ENCODE measurements around the gene GPC2.

The GPC2 gene

DNA sequence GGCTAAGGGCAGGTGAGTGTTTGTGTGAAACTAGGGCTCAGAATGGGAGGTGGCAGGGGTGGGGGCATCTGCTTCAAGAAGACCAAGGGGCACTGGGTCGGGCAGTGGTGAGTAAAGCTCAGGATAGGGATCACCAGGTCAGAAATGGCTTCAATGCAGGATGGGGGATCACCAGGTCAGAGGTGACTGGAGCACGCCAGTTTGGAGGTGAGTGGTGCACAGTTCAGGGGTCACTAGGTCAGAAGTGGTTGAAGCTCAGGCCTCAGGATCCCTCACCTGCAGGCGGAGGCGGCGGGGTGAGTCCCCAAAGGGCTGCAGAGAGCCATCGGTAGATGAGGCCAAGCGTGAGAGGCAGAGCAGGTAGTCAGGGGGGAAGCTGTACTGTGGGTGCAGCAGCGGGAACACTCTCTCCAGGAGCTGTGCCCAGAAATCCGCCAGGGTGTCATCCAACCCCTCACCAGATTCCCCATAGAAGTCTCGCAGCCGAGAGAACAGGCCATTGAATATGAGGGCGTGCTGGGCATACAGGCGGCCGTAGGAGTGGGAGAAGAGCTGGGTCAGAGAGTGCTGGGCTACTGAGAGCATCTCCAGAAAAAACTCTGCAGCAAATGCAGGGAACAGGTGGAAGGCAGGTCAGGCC is 1.8 kb downstream of the GPC2 start:
- TF ChIP-seq, protein P1, sequence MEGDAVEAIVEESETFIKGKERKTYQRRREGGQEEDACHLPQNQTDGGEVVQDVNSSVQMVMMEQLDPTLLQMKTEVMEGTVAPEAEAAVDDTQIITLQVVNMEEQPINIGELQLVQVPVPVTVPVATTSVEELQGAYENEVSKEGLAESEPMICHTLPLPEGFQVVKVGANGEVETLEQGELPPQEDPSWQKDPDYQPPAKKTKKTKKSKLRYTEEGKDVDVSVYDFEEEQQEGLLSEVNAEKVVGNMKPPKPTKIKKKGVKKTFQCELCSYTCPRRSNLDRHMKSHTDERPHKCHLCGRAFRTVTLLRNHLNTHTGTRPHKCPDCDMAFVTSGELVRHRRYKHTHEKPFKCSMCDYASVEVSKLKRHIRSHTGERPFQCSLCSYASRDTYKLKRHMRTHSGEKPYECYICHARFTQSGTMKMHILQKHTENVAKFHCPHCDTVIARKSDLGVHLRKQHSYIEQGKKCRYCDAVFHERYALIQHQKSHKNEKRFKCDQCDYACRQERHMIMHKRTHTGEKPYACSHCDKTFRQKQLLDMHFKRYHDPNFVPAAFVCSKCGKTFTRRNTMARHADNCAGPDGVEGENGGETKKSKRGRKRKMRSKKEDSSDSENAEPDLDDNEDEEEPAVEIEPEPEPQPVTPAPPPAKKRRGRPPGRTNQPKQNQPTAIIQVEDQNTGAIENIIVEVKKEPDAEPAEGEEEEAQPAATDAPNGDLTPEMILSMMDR (IDR thresholded peaks at IDR 0.05; ENCODE audit: low read depth, low read length), result no peak
- no peak overlapping the region for H3K4me3 ChIP-seq (ENCODE audit: low read depth, low read length)

DNA sequence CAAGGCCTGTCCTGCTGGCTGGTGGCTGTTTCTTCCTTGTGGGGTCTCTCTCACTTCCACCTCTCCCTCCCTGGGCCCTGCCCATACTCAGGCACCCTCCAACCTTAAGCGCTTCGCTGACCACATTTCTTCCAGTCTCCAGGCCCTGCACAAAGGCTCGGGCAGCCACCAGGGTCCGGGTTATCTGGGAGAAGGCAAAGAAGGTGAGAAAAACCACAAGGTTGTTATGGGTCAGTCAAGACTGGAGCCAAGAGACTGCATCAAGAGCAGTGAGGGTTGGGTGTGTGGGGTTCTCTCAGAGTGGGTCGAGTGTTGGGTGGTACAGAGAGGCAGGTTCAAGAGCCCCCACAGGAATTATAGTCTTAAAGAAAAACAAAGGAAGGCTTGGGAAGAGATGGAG is 2.6 kb downstream of the GPC2 start:
- TF ChIP-seq, protein P1 (IDR thresholded peaks at IDR 0.05; ENCODE audit: low read depth, low read length), result no peak
- no peak overlapping the region for H3K4me3 ChIP-seq (ENCODE audit: low read depth, low read length)

DNA sequence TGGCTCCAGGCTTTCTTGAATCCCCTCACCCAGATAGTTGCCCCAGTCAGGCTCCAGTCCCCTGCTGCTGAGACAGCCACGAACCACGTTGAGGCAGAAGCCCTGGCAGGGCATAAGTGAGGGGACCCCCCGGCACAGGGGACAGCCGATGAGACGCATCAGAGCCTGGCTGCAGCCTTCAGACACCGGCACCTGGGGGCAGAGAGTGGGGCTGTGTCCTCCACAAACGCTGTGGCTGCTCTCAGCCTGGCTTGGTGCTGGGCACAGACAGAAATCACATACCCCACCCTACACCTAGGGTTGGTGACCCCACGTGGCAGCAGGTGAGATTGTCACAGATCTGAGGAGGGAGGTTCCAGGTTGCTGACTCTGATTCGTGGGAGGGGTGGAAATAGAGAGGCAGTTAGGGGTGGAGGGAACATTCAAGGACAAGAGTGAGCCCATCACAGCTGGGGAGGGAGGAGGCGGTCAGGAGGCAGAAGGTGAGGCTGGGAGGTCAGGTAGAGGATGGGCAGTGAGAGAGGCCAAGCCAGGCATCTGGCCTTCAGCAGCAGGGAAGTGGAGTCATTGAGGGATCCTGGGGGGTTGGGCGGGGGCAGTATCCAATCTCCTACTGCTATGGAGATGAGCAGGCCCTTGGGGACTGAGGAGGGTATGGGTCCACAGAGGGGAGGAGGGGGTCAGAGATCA is 3.2 kb downstream of the GPC2 start:
- TF ChIP-seq, protein P1 (IDR thresholded peaks at IDR 0.05; ENCODE audit: low read depth, low read length), result no peak
- H3K4me3 ChIP-seq (ENCODE audit: low read depth, low read length), result no peak overlapping the region

DNA sequence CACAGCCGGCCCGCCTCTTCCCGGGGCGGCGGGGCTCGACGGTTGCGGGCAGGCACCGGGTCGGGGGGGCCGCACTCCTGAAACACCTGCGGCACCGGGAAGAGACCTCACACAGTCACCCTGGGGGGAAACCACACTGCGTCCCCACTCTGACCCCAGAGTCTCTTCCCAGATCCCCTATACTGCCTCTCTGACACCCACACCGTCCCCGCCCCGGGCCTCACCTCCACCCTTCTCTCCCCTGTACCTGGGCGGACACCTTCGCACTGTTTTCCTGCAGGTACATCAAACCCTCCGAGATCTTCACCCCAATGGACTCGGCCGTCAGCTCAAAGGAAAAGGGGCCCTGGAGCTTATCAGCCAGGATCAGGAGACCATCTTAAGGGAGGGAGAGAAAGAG is 5.3 kb downstream of the GPC2 start:
- H3K4me3 ChIP-seq (ENCODE audit: low read depth, low read length), result no peak overlapping the region
- TF ChIP-seq, protein P1 (IDR thresholded peaks at IDR 0.05; ENCODE audit: low read depth, low read length), result no peak

DNA sequence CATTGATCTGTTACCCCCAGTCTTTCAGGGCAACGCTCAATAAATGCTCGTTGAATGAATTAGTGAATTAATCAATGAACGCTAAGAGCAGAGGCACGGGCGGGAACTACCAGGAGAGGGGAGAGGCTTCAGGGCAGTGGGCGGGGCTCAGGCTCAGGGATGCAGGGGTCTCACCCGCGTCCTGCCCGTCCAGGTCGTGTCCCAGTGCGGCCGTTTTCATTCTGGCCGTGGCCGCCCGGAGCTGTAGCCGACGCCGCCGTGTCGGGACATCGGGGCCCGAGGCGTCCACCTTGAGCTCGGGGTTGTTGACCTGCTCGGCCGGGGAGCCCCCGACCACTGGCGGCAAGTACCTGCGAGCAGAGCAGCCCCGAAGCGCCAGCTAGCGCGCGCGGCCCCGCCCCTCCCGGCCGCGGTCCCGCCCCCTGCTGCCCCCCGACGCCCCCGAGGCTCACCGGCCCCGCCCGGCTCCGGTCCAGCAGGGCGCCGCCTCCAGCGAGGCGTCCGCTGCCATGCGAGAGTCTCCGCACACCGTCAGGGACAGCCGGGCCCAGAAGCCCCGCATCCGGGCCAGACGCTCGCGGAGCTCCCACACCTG is 6.0 kb downstream of the GPC2 start:
- TF ChIP-seq, protein P1 (IDR thresholded peaks at IDR 0.05; ENCODE audit: low read depth, low read length), result no peak
- H3K4me3 ChIP-seq (ENCODE audit: low read depth, low read length), result no peak overlapping the region

DNA sequence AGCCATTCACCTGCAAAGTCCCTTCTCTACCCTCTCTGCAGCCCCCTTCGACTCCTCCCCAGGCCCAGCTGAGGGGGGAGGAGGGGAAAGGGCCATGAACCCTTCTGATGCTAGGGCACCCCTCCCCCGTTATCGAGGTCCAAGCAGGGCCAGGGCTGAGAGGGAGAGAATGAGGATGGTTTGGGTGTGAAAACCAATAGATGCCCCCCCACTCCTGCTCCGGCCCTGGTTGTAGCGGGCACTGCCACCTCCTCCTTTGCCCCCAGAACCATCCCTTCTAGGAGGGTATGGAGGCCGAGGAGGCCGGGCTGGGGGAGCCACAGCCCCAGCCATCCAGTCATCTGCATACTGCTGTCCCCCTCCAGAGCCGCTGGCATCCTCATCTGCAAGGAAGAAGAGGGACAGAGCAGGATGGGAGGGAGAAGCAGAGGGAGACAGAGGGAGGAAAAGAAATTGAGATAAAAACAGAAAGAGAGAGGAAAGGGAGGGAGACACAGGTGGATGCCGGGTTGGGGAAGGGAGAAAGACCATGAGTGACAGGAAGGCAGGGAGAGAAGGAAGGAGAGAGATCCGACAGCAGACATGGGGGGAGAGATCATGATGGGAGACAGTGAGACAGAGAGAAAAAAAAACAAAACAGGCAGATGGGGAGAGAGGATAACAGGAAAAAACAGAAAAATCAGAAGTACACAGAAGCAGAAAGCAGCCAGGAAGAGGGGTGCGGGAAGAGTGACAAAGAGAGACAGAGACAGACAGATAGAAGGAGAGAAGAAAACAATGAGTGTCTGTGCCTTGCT is 6.9 kb downstream of the GPC2 start:
- H3K4me3 ChIP-seq (ENCODE audit: low read depth, low read length), result no peak overlapping the region
- TF ChIP-seq, protein P1 (IDR thresholded peaks at IDR 0.05; ENCODE audit: low read depth, low read length), result no peak
